T-cell (primary cell): Measurements from ENCODE around the gene SERPING1. TPM values are rescaled to one million over a fixed set of nuclear protein-coding genes. Genes with fewer than 3 reads are reported as not detected.

Source experiments
- ATAC-seq, 4 experiments: fragments of 200-7000 bp in 3 of 4; fragments of 150-1000 bp in 1 of 4; cut with Tn5 transposase; replicated peaks in 1 of 4; 1 replicate in 3 of 4; 2 replicates in 1 of 4; pipeline ENCODE4 v1.10.0; 2021; ENCODE audit warnings: moderate library complexity in 3 of 4, mild to moderate bottlenecking in 2 of 4, moderate number of reproducible peaks in 1 of 4
- CTCF ChIA-PET, 2 donors: fragments of 300-600 bp; sonication (Branson Sonifier 250); formaldehyde crosslinking; loops; one replicate each; lab custom pipeline; 2022; ENCODE audit warnings: antibody characterized with exemption in 2 of 2; lab: Charles Lee
- POLR2A ChIA-PET, 2 donors: fragments of 300-600 bp; sonication (Branson Sonifier 250); formaldehyde crosslinking; loops; one replicate each; lab custom pipeline; 2022; ENCODE audit warnings: antibody characterized with exemption in 2 of 2; lab: Charles Lee
- DNase-seq, 35 experiments: peaks; one replicate each; pipeline versions ENCODE4 v3.0.0 to v3.0.0-alpha.2; 2013 to 2023
- H3K27ac ChIP-seq: one replicate; pipeline ENCODE4 v1.5.1; 2013; ENCODE audit warnings: low read length
- H3K27me3 ChIP-seq, 2 experiments: replicated peaks in 1 of 2; 1 replicate in 1 of 2; 2 replicates in 1 of 2; pipeline versions ENCODE4 v1.6.1 to v1.7.0; 2013; ENCODE audit warnings: low read length in 1 of 2, mixed read lengths in 1 of 2; ENCODE audit not compliant: control insufficient read depth in 2 of 2, insufficient read depth in 2 of 2; ENCODE audit errors: extremely low read depth in 1 of 2
- H3K36me3 ChIP-seq, 2 donors: 1 replicate in 1 of 2; 2 replicates in 1 of 2; pipeline versions ENCODE4 v1.6.1 to v1.7.0; 2013; ENCODE audit warnings: low read length in 1 of 2; ENCODE audit not compliant: control insufficient read depth in 2 of 2, insufficient read depth in 1 of 2; ENCODE audit errors: extremely low read depth in 1 of 2
- H3K4me1 ChIP-seq, 2 experiments: 1 replicate in 1 of 2; 2 replicates in 1 of 2; pipeline versions ENCODE4 v1.6.1 to v1.7.0; 2013; ENCODE audit warnings: low read length in 2 of 2, mixed read lengths in 1 of 2; ENCODE audit not compliant: insufficient read depth in 2 of 2, control insufficient read depth in 1 of 2; ENCODE audit errors: extremely low read depth in 1 of 2
- H3K4me3 ChIP-seq, 2 donors: 1 replicate in 1 of 2; 2 replicates in 1 of 2; pipeline versions ENCODE4 v1.5.1 to v1.7.0; 2013; ENCODE audit warnings: mild to moderate bottlenecking in 2 of 2, low read length in 1 of 2, moderate library complexity in 1 of 2; ENCODE audit not compliant: control insufficient read depth in 1 of 2; ENCODE audit errors: extremely low read depth in 1 of 2
- H3K9me3 ChIP-seq: 2 replicates; pipeline ENCODE4 v1.7.0; 2013
- H3K27ac Mint-ChIP-seq, 2 donors: one replicate each; pipeline ENCODE4 v1.8.0; 2020 to 2021; ENCODE audit warnings: mild to moderate bottlenecking in 2 of 2, mixed read lengths in 2 of 2
- H3K27me3 Mint-ChIP-seq, 2 donors: one replicate each; pipeline ENCODE4 v1.8.0; 2021 to 2022; ENCODE audit warnings: mixed read lengths in 2 of 2
- H3K36me3 Mint-ChIP-seq: one replicate; pipeline ENCODE4 v1.8.0; 2021; ENCODE audit warnings: mixed read lengths
- H3K4me1 Mint-ChIP-seq, 3 donors: one replicate each; pipeline ENCODE4 v1.8.0; 2020 to 2022; ENCODE audit warnings: mixed read lengths in 3 of 3, mild to moderate bottlenecking in 1 of 3
- H3K4me3 Mint-ChIP-seq, 3 donors: one replicate each; pipeline ENCODE4 v1.8.0; 2020 to 2022; ENCODE audit warnings: mild to moderate bottlenecking in 3 of 3, mixed read lengths in 3 of 3, moderate library complexity in 3 of 3
- H3K9me3 Mint-ChIP-seq, 3 donors: one replicate each; pipeline ENCODE4 v1.8.0; 2020 to 2022; ENCODE audit warnings: mixed read lengths in 3 of 3
- WGBS: methylation state at CpG from one replicate; pipeline ENCODE4 v1.1.5; 2013; ENCODE audit warnings: missing lambda C conversion rate; ENCODE audit not compliant: insufficient coverage; 5-methylcytosine and 5-hydroxymethylcytosine counted together
- total RNA-seq, 35 experiments: library from RNA in 6 of 35; stranded (reverse) in 6 of 35; fragments of 120-200 nt in 1 of 35; gene quantifications; one replicate each; pipeline versions ENCODE4 v1.2.1 to v1.2.4 and lab custom pipeline; 2013 to 2026

Gene SERPING1
- total RNA-seq, 5 donors from 2014 or later (not counting 1 experiment from before 2014, with no cell fraction given), result 1.5 to 2.8 (median 1.9) TPM; not detected in 2

DNA sequence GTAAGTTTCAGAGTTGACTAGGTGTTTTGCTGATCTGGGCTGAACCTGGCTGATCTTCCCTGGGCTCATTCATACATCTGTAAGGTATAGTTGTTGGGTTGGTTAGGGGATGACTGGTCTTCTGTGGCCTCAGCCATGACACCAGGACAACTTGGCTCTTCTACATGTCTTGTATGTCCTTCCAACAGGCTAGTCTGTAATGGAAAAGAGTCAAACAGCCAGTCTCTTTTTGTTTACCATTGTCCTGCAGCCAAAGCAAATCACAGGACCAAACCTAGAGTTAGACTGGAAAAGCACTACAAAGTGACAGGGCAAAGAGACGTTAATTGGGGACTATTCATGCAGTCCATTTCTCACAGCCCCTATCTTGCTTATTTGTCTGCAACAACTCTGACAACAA, 17.8 kb downstream of the SERPING1 start:
- no CpG with 5 or more reads among the region's 1 CpG for WGBS
- DNase-seq (no peak), ATAC-seq (no peak)
- ChIA-PET CTCF (interaction anchor here in 1 of 2 donors (0.6 kb wide), 1 partner anchor 43 kb away, joined by 3 read pairs; no protein-coding TSS in a partner anchor), POLR2A (interaction anchor here in 1 of 2 donors (0.7 kb wide), 1 partner anchor 1042 kb away, joined by 3 read pairs; no protein-coding TSS in a partner anchor)
- no peaks in the 10 kb centered on the region for H3K36me3 ChIP-seq
- H3K9me3 ChIP-seq, result no peaks in the 10 kb centered on the region
- no peak overlapping the region for H3K4me3 Mint-ChIP-seq
- no peaks in the 10 kb centered on the region for H3K36me3 Mint-ChIP-seq
- H3K27ac Mint-ChIP-seq, result no peak overlapping the region
- no peaks in the 10 kb centered on the region for H3K4me1 ChIP-seq
- H3K27ac ChIP-seq, result no peak overlapping the region
- H3K27me3 Mint-ChIP-seq, result peaks cover 8 to 10% of the 10 kb centered on the region in 2 donors
- H3K4me3 ChIP-seq, result no peak overlapping the region
- H3K27me3 ChIP-seq, result peaks cover 0 to 8% of the 10 kb centered on the region in 2 experiments
- no peaks in the 10 kb centered on the region for H3K4me1 Mint-ChIP-seq
- peaks cover 0 to 1% (median under 1%) of the 10 kb centered on the region in 3 donors for H3K9me3 Mint-ChIP-seq

GRCh38 chr11:57616595-57616994, 19.1 kb downstream of the SERPING1 start:
- ATAC-seq, result no peak
- no peak overlapping the region for H3K4me3 ChIP-seq
- H3K9me3 ChIP-seq, result no peaks in the 10 kb centered on the region
- WGBS, result no CpG with 5 or more reads among the region's 3 CpGs
- H3K27ac ChIP-seq, result no peak overlapping the region
- H3K4me1 Mint-ChIP-seq, result no peaks in the 10 kb centered on the region
- H3K27me3 ChIP-seq, result peaks cover 0 to 7% of the 10 kb centered on the region in 2 experiments
- H3K36me3 Mint-ChIP-seq, result no peaks in the 10 kb centered on the region
- no peaks in the 10 kb centered on the region for H3K36me3 ChIP-seq
- no peak overlapping the region for H3K4me3 Mint-ChIP-seq
- peaks cover 8 to 10% of the 10 kb centered on the region in 2 donors for H3K27me3 Mint-ChIP-seq
- no peak for DNase-seq
- POLR2A ChIA-PET, result no interaction called here
- CTCF ChIA-PET, result no interaction called here
- H3K9me3 Mint-ChIP-seq, result peaks cover 0 to 5% (median 1%) of the 10 kb centered on the region in 3 donors
- H3K27ac Mint-ChIP-seq, result no peak overlapping the region
- no peaks in the 10 kb centered on the region for H3K4me1 ChIP-seq

- no peaks in the 10 kb centered on the region for H3K36me3 ChIP-seq
- H3K27me3 ChIP-seq, result peaks cover 0 to 12% of the 10 kb centered on the region in 2 experiments
- ATAC-seq (no peak), DNase-seq (no peak)
- no peaks in the 10 kb centered on the region for H3K9me3 ChIP-seq
- H3K36me3 Mint-ChIP-seq, result no peaks in the 10 kb centered on the region
- H3K4me3 ChIP-seq, result no peak overlapping the region
- WGBS, result 89% methylated on average over 1 of the region's 2 CpGs
- H3K27me3 Mint-ChIP-seq, result peaks cover 9 to 12% of the 10 kb centered on the region in 2 donors
- no peak overlapping the region for H3K27ac ChIP-seq
- ChIA-PET POLR2A (interaction anchor here in 1 of 2 donors (0.7 kb wide), 1 partner anchor 287 kb away, joined by 4 read pairs; no protein-coding TSS in a partner anchor), CTCF (interaction anchor here in 1 of 2 donors (0.5 kb wide), 1 partner anchor 28 kb away, joined by 4 read pairs; no protein-coding TSS in a partner anchor)
- no peaks in the 10 kb centered on the region for H3K4me1 ChIP-seq
- peaks cover 0 to 5% (median 1%) of the 10 kb centered on the region in 3 donors for H3K9me3 Mint-ChIP-seq
- no peak overlapping the region for H3K4me3 Mint-ChIP-seq
- H3K27ac Mint-ChIP-seq, result no peak overlapping the region
- no peaks in the 10 kb centered on the region for H3K4me1 Mint-ChIP-seq
Measured at GRCh38 chr11:57618438-57618837, 21.0 kb downstream of the SERPING1 start.

DNA sequence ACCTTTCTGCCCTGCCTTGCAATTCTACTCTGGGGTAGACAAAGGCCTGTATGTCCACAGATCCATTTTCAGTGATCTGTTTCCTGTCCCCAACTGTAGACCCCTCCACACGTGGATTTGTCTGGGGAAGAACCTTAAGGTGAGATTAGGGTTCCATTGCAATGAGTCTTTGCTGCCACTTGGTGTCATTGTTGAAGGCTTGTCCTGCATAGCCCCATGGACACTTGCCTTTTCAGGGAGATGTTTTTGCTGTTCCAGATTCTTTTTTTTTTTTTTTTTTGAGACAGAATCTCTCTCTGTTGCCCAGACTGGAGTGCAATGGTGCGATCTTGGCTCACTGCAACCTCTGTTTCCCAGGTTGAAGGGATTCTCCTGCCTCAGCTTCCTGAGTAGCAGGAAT, 21.8 kb downstream of the SERPING1 start:
- WGBS, result no CpG with 5 or more reads among the region's 2 CpGs
- no peak overlapping the region for H3K4me3 Mint-ChIP-seq
- Histone ChIP-seq H3K9me3 (no peaks in the 10 kb centered on the region), H3K36me3 (no peaks in the 10 kb centered on the region), H3K27ac (no peak overlapping the region), H3K4me3 (no peak overlapping the region), H3K4me1 (no peaks in the 10 kb centered on the region), H3K27me3 (peaks cover 0 to 12% of the 10 kb centered on the region in 2 experiments)
- ChIA-PET CTCF (interaction anchor here in 1 of 2 donors (0.7 kb wide), 1 partner anchor 1010 kb away, joined by 4 read pairs; no protein-coding TSS in a partner anchor), POLR2A (no interaction called here)
- H3K4me1 Mint-ChIP-seq, result no peaks in the 10 kb centered on the region
- H3K27ac Mint-ChIP-seq, result no peak overlapping the region
- no peak for DNase-seq
- no peak for ATAC-seq
- peaks cover 0 to 5% (median 1%) of the 10 kb centered on the region in 3 donors for H3K9me3 Mint-ChIP-seq
- H3K36me3 Mint-ChIP-seq, result no peaks in the 10 kb centered on the region
- peaks cover 9 to 12% of the 10 kb centered on the region in 2 donors for H3K27me3 Mint-ChIP-seq

- H3K9me3 ChIP-seq, result no peaks in the 10 kb centered on the region
- DNase-seq (no peak), ATAC-seq (no peak)
- no peaks in the 10 kb centered on the region for H3K36me3 ChIP-seq
- Mint-ChIP-seq H3K4me3 (no peak overlapping the region), H3K9me3 (peaks cover 0 to 5% (median 1%) of the 10 kb centered on the region in 3 donors), H3K27ac (no peak overlapping the region), H3K4me1 (no peaks in the 10 kb centered on the region), H3K27me3 (peaks cover 9 to 12% of the 10 kb centered on the region in 2 donors), H3K36me3 (no peaks in the 10 kb centered on the region)
- peaks cover 0 to 12% of the 10 kb centered on the region in 2 experiments for H3K27me3 ChIP-seq
- no peak overlapping the region for H3K27ac ChIP-seq
- POLR2A ChIA-PET, result interaction anchor here in 1 of 2 donors (0.5 kb wide), 1 partner anchor 129 kb away, joined by 3 read pairs; no protein-coding TSS in a partner anchor
- CTCF ChIA-PET, result interaction anchor here in 1 of 2 donors (0.6 kb wide), 1 partner anchor 22 kb away, joined by 4 read pairs; no protein-coding TSS in a partner anchor
- H3K4me1 ChIP-seq, result no peaks in the 10 kb centered on the region
- no peak overlapping the region for H3K4me3 ChIP-seq
Measured at GRCh38 chr11:57620467-57620866, 23.0 kb downstream of the SERPING1 start.

GRCh38 chr11:57622263-57622662, 24.8 kb downstream of the SERPING1 start:
- no peak overlapping the region for H3K27ac Mint-ChIP-seq
- H3K36me3 Mint-ChIP-seq, result no peaks in the 10 kb centered on the region
- DNase-seq, result no peak
- H3K9me3 Mint-ChIP-seq, result peaks cover 0 to 5% (median 1%) of the 10 kb centered on the region in 3 donors
- no peaks in the 10 kb centered on the region for H3K4me1 Mint-ChIP-seq
- no peak overlapping the region for H3K27ac ChIP-seq
- H3K27me3 ChIP-seq, result peaks cover 0 to 14% of the 10 kb centered on the region in 2 experiments
- ChIA-PET POLR2A (no interaction called here), CTCF (interaction anchor here in 1 of 2 donors (0.7 kb wide), 1 partner anchor 129 kb away, joined by 5 read pairs; no protein-coding TSS in a partner anchor)
- H3K9me3 ChIP-seq, result no peaks in the 10 kb centered on the region
- WGBS, result 63% methylated on average over 3 of the region's 3 CpGs
- no peaks in the 10 kb centered on the region for H3K36me3 ChIP-seq
- no peak overlapping the region for H3K4me3 ChIP-seq
- H3K4me1 ChIP-seq, result no peaks in the 10 kb centered on the region
- ATAC-seq, result no peak
- no peak overlapping the region for H3K4me3 Mint-ChIP-seq
- H3K27me3 Mint-ChIP-seq, result peaks cover 3 to 5% of the 10 kb centered on the region in 2 donors
